KOPT-K1 (cell line): ENCODE results near the gene RNH1.

Source experiments
- H3K27ac ChIP-seq: fragments of 200-600 bp; sonication (generic); 2 replicates; pipeline ENCODE4 v1.5.1; 2016; ENCODE audit warnings: antibody characterized with exemption, mild to moderate bottlenecking, low read depth, low read length; ENCODE audit not compliant: poor library complexity, severe bottlenecking
- H3K36me3 ChIP-seq: fragments of 200-600 bp; sonication (generic); 2 replicates; pipeline ENCODE4 v1.5.1; 2017; ENCODE audit warnings: antibody characterized with exemption, mild to moderate bottlenecking, low read length, moderate library complexity; ENCODE audit not compliant: insufficient read depth
- H3K9me3 ChIP-seq: fragments of 200-600 bp; sonication (generic); 2 replicates; pipeline ENCODE4 v1.5.1; 2017; ENCODE audit warnings: antibody characterized with exemption, low read length, mild to moderate bottlenecking; ENCODE audit not compliant: insufficient read depth, poor library complexity, severe bottlenecking

Gene RNH1

DNA sequence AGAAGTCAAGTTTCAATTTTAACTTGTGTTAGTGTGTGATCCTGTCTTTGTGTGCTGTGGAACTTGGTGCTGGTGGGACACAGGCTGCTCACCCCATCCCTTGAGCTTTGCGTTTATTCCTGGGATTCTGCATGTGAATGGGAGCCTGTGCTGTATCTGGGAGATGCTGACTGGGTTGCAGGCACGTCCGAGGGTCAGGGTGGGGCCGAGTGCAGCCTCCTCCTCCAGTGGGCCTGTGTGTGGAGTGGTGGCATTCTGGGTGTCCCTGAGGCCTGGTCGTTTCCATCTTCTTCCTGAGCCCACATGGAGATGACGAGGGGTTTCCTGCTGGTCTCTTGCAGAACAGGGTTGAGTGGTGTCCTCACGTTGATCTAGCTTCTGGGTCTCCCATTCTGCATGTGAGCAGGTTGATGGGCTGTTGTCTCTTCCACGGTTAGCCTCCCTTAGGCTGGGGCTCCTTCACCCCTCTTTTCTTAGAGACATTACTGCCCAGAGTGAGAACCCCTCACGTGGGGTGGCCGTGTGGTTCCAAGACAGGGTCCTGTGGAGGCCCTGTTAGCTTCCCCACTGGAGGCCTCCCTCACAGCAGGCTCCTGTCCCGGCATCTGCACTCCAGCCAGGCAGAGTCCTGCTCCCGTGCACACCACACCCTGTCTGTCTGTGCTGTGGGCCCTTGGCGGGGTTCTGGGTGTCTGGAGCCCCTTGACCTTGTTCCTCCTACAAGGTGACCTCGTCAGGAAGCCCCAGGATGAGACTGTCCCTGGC lies 52.1 kb downstream of the RNH1 start:
- Histone ChIP-seq H3K9me3 (no peaks in the 10 kb centered on the region), H3K36me3 (peaks cover 72% of the 10 kb centered on the region), H3K27ac (no peak overlapping the region)

DNA sequence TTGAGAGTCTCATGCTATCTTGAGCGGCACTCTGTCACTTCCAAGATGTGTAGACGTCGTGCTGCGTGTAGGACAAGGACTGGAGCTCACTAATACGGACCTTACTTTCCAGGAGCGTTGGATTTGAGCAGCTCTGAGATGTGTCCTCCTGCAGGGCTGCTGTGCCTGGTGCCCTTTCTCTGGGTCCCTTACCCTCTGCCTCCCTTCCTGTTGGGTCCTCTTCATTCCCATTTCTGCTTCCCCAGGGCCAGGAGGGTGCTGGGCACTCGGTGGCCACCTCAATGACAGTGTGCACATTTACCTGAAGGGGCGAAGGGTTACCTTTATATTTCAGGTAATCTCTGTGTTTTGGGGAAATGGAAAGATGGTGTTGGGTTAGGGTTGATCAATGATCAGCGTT lies 53.0 kb downstream of the RNH1 start:
- H3K9me3 ChIP-seq, result no peaks in the 10 kb centered on the region
- H3K36me3 ChIP-seq, result peaks cover 62% of the 10 kb centered on the region
- no peak overlapping the region for H3K27ac ChIP-seq

DNA sequence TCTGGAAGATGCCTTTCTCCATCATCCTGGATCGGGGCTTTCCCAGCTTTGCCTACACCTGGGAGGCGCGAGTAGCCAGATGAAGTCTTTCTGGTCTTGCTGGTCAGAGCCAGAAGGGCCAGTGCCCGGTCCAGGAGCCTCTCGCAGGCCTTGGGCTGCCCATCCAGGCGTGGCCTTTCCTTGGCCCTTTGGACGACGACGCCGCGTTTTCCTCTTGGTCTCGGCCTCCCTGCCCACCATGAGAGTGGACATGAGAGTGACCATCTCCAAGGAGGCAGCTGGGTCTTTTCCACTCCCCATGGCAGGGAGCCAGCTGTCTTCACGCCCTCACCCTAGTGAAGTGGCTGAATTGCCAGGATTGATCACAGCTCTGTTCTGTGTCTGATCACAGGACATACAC lies 53.5 kb downstream of the RNH1 start:
- H3K27ac ChIP-seq, result no peak overlapping the region
- H3K36me3 ChIP-seq, result peaks cover 58% of the 10 kb centered on the region
- no peaks in the 10 kb centered on the region for H3K9me3 ChIP-seq

DNA sequence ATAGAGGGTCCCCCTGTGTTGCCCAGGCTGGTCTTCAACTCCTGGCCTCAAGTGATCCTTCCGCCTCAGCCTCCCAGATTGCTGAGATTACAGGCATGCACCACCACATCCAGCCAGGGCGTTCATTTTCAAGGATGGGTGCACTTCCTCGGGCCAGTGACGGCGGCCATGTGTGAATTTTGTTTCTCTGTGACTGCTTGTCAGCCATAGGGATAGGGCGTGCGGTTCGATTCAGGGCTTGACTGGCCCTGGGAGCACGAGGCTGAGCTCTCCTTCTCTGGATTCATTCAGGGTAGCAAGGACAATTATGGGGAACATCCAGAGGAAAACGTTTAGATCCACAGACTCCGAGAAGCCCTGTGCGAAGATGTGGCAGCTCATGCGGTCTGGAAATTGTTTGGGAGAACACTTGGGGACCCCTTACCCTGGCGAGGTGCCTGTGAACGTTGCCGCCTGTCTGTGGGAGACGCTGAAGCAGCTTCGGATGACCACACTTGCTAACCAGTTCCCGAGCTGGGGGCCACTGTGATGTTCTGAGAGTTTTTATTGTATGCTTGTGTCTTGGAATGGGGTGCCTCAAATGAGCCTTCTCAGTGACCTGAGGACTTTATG lies 54.0 kb downstream of the RNH1 start:
- Histone ChIP-seq H3K36me3 (peaks cover 56% of the 10 kb centered on the region), H3K27ac (no peak overlapping the region), H3K9me3 (no peaks in the 10 kb centered on the region)

DNA sequence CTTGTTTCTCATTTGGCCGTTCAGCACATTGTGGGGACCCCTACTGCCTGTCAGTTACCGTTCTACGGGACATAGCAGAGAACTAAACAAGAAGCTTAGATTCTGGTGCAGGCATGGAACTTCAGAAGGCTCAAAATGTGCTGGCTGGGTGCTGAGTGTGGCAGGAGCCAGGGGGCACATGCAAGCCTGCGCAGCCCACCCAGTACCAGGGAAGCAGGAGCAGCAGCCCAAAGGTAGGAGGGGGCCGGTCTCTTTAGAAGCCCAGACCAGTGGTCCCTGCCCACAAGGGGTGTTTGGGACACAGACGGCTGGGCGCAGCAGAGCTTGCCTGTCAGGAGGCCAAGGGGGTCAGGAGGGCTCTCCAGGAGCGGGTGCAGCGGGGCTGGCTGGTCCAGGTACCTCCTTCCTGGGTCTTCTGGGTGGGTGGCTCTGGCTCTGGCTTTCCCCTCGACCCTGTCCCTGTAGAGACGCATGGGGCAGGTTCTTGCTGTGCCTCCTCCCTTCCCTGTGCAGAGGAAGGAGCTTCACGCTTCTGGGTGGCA lies 54.8 kb downstream of the RNH1 start:
- H3K36me3 ChIP-seq, result peaks cover 50% of the 10 kb centered on the region
- no peak overlapping the region for H3K27ac ChIP-seq
- no peaks in the 10 kb centered on the region for H3K9me3 ChIP-seq

DNA sequence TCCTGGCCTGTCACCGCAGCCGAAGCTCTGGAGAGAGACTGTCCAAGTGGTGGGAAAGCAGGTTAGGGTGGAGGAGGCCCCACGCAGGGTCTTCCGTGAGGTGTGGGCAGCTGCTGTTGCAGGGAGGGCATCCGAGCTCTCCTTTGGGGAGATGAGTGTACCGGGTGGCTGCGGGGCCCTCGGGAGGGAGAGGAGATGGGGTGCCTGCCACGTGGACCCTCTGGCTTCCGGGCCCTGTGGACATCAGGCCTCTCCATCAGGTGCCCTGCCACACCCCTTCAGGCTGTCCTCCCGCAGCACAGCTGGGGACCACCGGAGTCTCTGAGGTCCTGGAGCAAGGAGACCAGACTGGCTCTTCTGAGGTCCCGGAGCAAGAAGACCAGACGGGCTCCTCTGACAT lies 55.3 kb downstream of the RNH1 start:
- no peaks in the 10 kb centered on the region for H3K9me3 ChIP-seq
- H3K36me3 ChIP-seq, result peaks cover 45% of the 10 kb centered on the region
- H3K27ac ChIP-seq, result no peak overlapping the region

DNA sequence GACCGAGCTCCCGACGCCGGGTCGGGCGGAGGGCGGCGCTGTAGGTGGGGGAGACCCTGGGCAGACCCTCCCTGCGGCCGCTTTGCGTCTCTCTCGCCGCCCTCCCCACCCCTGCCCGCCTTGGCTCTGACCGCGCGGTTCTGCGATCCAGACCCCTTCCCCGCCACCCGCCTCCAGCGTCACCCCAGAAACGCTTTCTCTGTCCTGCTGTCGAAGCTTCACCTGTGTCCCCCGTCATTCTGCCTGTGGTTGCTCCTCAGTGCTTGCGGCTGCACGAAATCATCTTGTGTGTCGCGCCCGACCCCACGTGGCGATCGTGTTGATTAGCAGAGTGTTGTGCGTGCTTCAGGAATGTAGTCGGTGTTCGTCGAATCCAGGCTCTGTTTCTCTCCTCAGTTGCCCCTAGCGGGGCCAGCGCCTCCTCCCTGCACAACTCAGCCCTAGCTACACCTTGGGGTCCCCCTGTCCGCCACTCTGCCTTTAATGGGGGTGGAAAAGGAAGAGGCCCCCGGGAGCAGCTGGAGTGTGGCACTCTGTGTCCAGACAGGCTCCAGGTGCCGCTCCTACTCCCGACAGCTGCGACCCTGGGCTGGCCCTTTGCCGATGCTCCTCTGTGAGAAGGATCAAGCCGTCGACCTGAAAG lies 56.1 kb downstream of the RNH1 start:
- Histone ChIP-seq H3K27ac (peak overlapping the region; percentile 68), H3K9me3 (no peaks in the 10 kb centered on the region)

DNA sequence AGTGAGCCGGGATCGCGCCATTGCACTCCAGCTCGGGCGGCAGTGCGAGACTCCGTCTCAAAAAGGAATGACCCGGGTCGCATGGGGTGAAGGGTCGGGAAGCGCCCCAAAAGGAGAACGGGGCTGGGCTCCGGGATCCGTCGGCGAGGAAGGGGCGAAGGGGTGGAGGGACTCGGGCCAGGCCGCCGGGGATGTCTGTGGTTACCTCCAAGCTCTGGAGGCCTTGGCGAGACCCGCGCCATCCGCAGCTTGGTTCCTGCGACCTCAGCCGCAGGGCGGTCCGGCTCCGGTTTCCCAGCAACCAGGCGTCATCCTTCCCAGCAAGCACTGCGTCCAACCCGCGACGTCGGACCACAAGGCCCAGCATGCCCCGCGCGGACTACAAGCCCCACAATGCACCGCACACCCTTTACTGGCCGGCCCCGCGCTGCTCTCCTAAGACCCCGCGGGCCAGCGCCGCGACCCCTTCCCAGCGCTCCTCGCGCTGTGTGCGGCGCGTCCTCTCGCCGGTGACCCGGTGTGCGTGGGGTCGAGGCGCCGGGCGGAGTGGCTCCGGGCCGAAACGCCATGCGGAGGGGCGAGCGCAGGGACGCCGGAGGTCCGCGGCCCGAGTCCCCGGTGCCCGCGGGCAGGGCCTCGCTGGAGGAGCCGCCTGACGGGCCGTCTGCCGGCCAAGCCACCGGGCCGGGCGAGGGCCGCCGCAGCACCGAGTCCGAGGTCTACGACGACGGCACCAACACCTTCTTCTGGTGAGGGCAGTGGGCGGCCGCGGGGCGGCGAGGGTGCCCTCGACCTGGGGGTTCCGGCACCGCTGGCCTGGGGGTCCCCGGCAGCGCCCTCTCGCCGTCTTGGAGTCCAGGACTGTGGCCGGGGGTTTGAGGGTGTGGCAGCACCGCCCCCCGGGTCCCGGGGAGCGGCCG lies 56.9 kb downstream of the RNH1 start, which contains the start of gene PTDSS2:
Gene PTDSS2, plus strand, starts transcription at position 391 of the 920 bp plus-strand sequence. Its CDS starts 177 bp downstream, at position 568.
- Histone ChIP-seq H3K9me3 (no peaks in the 10 kb centered on the region), H3K27ac (peak within 1 kb of the TSS; percentile 68), H3K36me3 (peaks cover 29% of the 10 kb centered on the region)

More for the DNA sequence above, 56.1 kb downstream of the RNH1 start:
- peaks cover 37% of the 10 kb centered on the region for H3K36me3 ChIP-seq

DNA sequence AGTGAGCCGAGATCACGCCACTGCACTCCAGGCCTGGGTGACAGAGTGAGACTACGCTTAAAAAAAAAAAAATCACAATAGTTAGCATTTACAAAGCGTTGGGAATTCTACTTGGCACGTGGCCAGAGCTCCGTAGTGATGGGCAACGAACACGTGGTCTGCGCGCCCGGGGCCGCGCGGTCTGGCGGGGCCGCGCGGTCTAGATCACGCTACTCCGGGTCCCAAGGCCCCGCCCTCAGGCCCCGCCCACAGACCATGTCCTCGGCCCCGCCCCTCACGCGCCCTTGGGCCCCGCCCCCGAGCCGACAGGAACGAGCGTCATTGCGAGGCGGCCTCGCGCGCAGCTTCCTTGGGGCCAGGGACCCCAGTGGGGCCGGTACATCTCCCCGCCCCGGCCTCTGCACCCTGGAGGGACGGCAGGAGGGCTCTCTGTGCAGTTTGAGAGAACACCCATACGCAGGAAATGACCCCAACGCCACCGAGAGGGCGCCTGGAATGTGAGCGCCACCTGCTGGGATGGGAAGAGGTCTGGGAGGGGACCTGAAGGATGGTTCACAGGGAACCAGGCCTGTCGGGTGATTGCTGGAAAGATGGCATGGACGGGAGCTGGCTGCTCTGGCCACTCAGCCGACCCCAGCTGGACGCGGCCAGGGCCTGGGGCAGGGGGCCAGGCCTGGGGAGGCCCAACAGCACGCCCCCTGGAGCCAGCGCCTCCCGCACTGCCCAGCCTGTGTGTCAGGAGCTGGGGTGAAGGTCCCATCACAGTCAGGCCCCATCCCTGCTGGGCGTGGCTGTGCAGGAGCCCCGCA lies 58.9 kb downstream of the RNH1 start:
- Histone ChIP-seq H3K36me3 (peaks cover 12% of the 10 kb centered on the region), H3K9me3 (no peaks in the 10 kb centered on the region), H3K27ac (peak overlapping the region; percentile 75)

DNA sequence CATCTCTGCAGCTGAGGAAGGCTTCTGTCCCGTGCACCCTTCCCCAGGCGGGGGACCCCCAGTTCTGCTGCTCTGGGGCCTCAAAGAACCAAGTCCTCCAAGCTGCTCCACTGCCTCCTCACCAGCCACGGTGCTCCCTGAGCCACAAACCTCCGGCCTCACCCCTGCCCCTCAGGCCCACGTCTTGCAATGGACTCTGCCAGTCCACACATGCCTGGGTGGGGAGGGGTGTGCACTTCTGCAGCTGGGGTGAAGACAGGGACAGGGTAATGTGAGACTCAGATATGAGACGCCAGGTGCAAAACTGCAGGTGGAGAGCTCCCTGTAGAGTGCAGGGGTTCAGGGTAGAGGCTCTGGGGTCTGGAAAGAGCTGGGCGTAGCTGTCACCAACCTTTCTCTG lies 60.2 kb downstream of the RNH1 start:
- no peak overlapping the region for H3K27ac ChIP-seq
- no peaks in the 10 kb centered on the region for H3K9me3 ChIP-seq
- peaks cover under 1% of the 10 kb centered on the region; the same call in 1 of the 2 replicates for H3K36me3 ChIP-seq

DNA sequence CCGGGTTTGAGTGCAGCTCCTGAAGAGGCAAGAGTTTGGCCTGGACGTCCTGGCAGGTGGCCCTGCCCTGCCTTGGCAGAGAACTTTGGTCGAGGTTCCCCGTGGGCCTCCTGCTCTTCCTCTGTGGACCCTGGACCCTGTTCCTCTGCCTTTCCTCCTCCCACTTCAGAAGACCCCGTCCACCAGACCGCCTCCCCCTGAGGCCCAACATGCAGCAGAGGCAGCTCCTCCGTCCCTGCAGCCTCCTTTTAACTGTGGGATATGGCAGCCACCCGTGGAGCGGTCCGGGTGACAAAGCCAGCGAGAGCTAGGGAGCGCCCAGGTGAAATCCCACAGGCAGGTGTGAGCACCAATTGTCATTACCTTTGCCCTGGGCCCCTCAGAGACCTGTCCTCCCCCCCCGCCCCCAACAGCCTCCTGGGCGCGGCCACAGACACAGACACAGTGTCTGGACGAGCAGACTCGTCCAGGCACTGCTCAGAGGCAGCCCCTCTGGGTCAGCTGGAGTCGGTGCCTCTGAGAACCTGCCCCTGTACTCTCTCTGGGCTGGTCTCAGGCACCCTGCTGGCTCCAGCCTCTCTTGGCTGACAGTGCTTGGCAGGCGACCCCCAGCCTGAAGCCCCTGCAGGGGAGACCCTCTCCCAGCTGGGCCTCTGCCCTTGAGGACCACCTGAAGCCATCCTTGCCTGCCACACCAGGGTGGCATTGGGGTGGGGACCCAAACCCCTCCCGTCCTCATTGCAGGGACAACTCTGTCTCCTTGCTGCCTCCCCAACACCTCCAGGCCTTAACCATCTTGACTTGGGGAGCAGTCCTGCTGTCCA lies 61.1 kb downstream of the RNH1 start:
- no peaks in the 10 kb centered on the region for H3K9me3 ChIP-seq
- no peak overlapping the region for H3K27ac ChIP-seq
- no peaks in the 10 kb centered on the region for H3K36me3 ChIP-seq
